HG03039 (cell line): ENCODE results near the gene EGFL7.

Experiments
- ATAC-seq: cut with Tn5 transposase; IDR thresholded peaks from one replicate; pipeline ENCODE4 v1.9.1; 2021; ENCODE audit warnings: mild to moderate bottlenecking, moderate library complexity; ENCODE audit not compliant: unreplicated experiment

EGFL7 gene

GRCh38 chr9:136662656-136663581, at the start of gene EGFL7:
EGFL7 (plus strand) TSS chr9:136662916; CDS start chr9:136668283, 5,367 bp downstream.
- ATAC-seq: no peak

- ATAC-seq: no peak
These were observed 48.8 kb upstream of the EGFL7 start for GRCh38 chr9:136613824-136614371.

GRCh38 chr9:136614372-136614922, 48.3 kb upstream of the EGFL7 start:
- ATAC-seq: no peak

GRCh38 chr9:136614967-136615623, 47.6 kb upstream of the EGFL7 start:
- ATAC-seq: no peak

GRCh38 chr9:136615631-136616306, 46.9 kb upstream of the EGFL7 start:
- ATAC-seq: no peak

GRCh38 chr9:136616307-136616635, 46.4 kb upstream of the EGFL7 start:
- no peak for ATAC-seq

- no peak for ATAC-seq
These were observed 45.6 kb upstream of the EGFL7 start for GRCh38 chr9:136616948-136617695.

GRCh38 chr9:136617746-136618579, 44.8 kb upstream of the EGFL7 start:
- ATAC-seq: no peak

GRCh38 chr9:136618580-136619547, 43.9 kb upstream of the EGFL7 start:
- no peak for ATAC-seq

- ATAC-seq: no peak
These were observed 42.8 kb upstream of the EGFL7 start for GRCh38 chr9:136619742-136620440.

- no peak for ATAC-seq
These were observed 42.2 kb upstream of the EGFL7 start for GRCh38 chr9:136620441-136621018.

- ATAC-seq: no peak
These were observed 41.5 kb upstream of the EGFL7 start for GRCh38 chr9:136621019-136621733.

- ATAC-seq: no peak
These were observed 41.0 kb upstream of the EGFL7 start for GRCh38 chr9:136621734-136622093.

- ATAC-seq: no peak
These were observed 40.2 kb upstream of the EGFL7 start for GRCh38 chr9:136622538-136622948.

GRCh38 chr9:136623016-136623841, 39.5 kb upstream of the EGFL7 start:
- no peak for ATAC-seq

- ATAC-seq: no peak
These were observed 38.9 kb upstream of the EGFL7 start for GRCh38 chr9:136623842-136624183.
